8988T (cell line): ENCODE measurements around the gene PTPRD.

Experiments used
- DNase-seq: peaks from one replicate; pipeline ENCODE4 v3.0.0; 2011

PTPRD gene

GRCh38 chr9:10146517-10147331 lies 466.1 kb downstream of the PTPRD start:
- DNase-seq: no peak

- no peak for DNase-seq
Observed at GRCh38 chr9:10144355-10144754, 468.4 kb downstream of the PTPRD start.

DNA sequence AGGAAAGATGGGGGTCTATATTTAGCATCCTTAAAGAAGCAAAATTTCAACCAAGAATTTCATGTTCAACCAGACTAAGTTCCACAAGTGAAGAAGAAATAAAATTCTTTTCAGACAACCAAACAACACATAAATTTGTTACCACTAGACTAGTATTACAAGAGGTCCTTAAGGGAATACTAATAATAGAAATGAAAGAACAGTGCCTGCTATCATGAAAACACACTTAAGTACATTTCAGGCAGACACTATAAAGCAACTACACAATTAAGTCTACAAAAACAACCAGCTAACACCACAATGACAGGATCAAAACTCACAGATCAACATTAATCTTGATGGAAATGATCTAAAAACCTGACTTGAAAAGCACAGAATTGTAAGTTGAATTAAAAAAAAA lies 477.2 kb downstream of the PTPRD start:
- no peak for DNase-seq

- DNase-seq: no peak
Observed at GRCh38 chr9:10134266-10134665, 478.5 kb downstream of the PTPRD start.

DNA sequence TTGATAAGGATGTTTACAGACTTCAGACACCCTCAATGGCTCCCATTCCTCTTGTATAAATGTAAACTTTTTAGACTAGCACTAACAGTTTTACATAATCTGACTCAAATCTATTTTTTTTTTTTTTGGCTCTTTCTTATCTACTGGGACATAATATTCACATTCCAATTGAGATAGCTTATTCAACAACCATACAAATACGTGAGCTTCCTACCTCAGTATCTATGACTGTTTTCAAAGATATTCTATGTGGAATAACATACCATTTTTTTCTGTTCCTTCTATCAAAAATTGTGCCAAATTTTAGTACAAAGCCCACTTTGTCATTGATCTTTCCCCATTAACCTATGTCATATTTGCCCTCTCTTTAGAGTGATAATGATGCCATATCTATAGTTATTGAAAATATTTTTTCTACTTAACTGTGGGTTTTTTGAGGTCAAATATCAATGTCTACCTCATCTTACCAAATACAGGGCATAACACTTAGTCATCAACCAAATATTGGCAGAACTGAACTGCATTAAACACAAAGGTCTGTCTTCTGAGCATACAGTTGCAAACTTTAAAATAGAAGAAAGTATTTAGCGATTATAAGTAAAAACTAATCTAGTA lies 482.6 kb downstream of the PTPRD start:
- DNase-seq: no peak

GRCh38 chr9:10127867-10128266 lies 484.9 kb downstream of the PTPRD start:
- DNase-seq: no peak

DNA sequence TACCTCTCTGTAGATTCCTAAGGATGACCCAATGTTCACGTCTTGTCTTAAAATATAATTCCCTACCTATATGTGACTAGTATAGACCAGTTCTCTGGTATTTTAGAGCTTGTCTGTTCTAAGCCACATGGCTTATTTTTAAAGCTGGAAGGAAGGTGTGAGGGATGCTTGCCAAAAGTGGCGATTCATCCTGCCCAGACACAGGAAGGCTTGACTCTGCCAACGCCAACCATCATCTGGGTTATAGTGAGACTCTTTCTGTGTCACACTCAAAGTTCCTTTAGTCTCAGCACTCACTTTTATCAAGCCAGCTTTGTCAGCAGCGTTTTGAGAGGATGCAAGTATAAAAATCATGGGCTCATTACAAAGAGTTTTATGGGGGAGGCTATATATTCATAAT lies 500.0 kb downstream of the PTPRD start:
- no peak for DNase-seq

GRCh38 chr9:10112070-10112469 lies 500.7 kb downstream of the PTPRD start:
- no peak for DNase-seq

- DNase-seq: no peak
Observed at GRCh38 chr9:10108815-10109214, 504.0 kb downstream of the PTPRD start.

DNA sequence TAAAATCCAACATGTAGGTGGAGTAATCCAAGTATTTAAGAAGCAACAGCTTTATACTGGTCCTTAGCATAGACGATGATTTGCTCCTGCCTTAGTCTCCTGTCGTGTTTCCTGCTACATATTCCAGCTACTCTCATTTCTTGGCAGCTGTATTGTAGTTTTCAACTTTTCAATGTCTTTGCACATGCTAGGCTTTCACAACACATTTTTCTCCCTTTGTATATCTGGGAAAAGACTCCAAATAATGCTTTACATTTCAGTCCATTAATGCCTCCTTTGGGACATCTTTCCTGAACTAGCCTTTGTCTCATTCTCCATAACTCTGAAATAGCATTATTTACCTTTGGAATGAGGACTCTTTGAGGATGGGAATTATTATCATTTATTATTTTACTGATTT lies 508.0 kb downstream of the PTPRD start:
- DNase-seq: no peak

DNA sequence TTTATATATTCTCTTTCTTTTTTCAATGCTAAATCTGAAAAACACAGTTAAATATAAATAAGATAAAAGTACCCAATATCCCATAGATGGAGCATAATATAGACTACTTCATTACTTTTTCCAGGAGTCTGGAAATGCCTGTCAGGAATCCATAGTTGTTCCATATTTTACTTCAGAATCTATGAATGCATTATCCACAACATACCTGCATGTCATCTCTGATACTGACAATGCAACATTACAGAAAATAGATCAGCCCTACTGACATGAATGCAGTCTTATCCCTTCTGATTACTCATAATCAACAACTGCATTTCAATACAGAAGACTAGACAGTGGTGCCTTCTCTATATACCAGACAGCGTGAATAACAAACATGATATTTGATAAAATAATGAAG lies 517.6 kb downstream of the PTPRD start:
- DNase-seq: no peak

DNA sequence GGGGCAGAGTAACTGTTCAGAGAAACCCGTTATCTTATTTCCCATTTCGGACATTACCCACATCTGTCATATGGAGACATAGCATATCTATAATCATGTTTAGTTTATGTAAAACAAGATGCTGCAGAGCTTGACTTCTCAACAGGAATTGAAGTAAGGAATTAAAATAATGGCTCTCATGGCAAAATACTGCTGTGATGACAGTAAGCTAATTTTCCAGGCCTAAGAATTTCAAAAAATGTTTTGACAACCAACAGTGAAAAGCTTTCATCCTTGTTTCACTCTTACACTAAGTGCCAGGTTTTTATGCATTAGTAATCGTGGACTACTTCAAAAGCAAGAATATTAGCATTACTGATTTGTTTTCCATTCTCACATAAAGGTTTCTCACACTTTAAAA lies 518.2 kb downstream of the PTPRD start:
- DNase-seq: no peak

DNA sequence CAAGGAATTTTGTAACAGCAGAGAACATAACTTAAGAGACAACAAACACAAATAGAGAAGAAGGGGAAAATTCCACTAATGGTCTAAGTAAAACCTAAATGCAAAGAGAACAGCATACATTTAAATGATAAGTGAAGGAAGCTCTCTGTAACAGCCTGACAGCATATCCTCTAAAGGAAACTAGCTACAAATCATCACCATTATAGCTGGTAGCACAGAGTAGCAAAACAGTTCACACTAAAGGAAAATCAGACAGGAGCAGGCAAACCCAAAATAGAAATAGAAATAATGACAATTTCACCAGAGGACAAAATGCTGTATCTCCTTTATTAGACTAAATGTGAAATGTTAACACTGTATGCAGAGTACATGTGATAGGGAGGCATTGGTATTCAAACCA lies 532.8 kb downstream of the PTPRD start:
- no peak for DNase-seq

DNA sequence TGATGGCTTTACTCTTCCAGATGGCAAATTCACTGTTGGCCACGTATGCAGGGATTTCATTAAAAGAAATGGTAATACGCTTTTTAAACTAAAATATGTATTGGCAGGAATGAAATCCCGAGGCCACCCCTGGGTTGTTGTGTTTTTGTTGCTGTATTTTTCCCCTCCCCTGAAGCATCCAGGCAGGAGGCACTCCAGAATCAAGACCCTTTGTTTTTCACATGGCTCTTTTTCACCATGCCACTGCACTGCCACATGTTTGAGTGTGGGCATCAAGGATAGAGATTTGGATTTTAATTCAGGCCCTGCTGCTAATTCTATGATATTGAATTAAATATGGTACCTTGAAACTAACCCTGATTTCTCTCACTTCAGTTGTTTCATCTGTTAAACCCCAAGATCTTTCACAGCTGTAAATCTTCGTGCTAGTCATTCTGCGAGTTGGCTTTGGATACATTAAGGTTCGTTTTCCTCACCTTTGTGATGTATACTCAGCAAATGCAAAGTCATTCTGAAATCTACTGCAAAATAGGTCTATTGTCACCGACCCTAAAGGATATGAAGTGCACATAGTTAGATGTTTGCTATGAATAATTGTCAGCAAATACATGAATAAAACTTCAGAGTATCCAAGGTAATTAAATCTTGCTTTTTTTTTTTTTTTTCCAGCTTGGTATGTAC lies 533.4 kb downstream of the PTPRD start:
- no peak for DNase-seq

GRCh38 chr9:10071579-10071978 lies 541.2 kb downstream of the PTPRD start:
- no peak for DNase-seq

DNA sequence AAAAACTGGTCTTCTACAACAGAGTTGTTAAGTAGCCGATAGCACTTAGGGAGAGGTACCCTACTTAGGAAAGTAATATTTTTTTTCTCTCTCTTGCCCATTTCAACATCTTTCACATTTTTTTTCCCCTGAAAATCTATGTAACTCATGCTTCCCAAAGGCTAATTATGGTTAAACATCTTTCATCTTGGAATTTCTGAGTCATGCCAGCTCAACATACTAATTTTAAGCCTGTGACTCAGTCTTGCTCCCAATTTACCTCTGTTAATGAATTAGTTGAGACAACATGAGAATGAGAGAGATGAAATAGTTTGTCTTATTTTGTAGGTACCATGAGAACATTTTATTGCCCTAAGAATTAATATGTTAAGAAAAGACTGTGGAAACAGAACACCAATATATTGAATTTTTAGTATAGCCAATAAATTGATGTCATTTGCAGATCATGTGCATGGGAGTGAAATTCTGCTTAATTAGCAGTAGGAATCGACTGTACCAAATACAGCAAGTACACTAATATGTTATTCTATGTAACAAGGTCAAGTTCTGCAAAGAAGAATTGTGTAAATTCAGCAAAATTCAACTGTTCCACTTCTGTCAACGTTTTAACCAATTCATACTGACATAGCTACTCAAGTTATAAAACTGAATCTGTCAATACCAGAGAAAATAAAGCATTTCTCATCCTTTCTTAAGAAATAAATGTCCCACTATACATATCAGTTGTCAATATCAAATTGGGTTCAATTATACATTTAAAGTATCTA lies 550.0 kb downstream of the PTPRD start:
- DNase-seq: no peak

DNA sequence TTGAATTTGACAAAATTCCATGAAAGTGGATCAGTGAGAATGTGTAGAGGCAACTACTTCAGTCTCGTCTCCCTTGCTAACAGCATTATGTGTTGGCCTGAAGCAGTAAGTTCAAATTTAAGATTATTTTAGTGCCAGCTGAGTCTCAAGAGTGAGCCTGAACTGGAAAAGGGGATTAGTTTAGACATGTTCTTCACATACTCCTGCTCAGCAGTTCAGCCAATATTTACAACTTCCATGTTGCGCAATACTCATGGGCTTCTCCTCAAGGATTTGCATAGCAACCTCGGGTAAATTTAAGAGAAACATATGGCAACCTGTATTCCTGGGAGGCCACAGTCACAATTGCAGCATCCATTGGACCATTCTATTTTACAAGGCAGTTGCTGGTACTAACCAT lies 553.8 kb downstream of the PTPRD start:
- no peak for DNase-seq

DNA sequence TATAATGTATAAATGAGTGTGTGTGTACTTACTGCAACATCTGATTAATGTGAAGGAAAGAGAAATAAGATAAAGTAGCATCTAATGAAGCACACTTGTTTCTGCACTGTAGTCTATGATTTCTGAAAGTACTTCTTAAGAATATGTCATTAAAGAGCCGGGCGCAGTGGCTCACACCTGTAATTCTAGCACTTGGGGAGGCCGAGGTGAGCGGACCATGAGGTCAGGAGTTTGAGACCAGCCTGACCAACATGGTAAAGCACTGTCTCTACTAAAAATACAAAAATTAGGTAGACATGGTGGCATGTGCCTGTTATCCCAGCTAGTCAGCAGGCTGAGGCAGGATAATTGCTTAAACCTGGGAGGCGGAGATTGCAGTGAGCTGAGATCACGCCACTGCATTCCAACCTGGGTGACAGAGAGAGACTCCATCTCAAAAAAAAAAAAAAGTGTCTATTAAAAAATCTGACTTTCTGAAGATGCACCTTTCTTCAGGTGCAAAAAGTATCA lies 556.9 kb downstream of the PTPRD start:
- DNase-seq: no peak

DNA sequence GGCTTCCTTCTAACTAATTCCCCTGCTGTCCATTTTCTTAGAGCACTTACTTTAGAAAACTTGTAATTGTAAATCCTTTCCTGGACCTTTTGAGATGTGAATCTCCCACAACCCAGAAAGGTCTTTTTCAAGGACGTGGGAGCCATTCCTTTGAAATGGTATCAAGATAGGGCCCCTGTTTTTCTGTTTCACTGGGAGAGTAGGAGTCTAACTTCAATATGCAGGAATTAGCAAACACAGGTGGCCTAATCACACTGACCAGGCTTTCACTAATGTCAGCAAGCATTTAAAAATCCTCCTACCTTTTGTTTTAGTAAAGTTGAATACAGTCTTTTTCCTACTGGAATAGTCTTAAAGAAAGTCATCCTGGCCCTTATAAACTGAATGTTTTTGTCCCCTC lies 558.3 kb downstream of the PTPRD start:
- DNase-seq: no peak

DNA sequence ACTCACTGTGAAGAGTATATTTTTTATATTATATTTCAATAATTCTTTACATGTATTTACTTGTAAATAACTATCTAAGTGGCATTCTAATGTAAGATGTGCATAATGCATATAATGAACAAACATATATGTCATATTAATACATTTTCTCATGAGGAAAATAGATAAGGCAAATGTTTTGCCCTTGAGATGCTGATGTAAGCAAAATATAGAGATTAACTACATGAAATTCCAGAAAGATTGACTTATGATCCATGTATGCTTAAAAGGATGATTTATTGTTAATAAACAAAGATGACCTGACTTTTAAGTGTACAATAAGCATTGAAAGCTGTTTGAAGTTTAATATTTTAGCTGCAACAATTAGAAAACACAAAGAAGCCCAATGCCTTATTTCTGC lies 559.9 kb downstream of the PTPRD start:
- no peak for DNase-seq

GRCh38 chr9:10052181-10052580 lies 560.6 kb downstream of the PTPRD start:
- no peak for DNase-seq

- DNase-seq: no peak
Observed at GRCh38 chr9:10050016-10050415, 562.8 kb downstream of the PTPRD start.

GRCh38 chr9:10048994-10049393 lies 563.8 kb downstream of the PTPRD start:
- no peak for DNase-seq
